Astrocyte of the cerebellum (primary cell): ENCODE results near the gene ADAMTS7.
"Not testable (repeated sequence)": the region's sequence is repeated elsewhere in the genome, so short reads cannot be mapped to it uniquely, and the experiment has no call there.

Source experiments
- DNase-seq: peaks from one replicate; pipeline ENCODE4 v3.0.0-alpha.2; 2011; ENCODE audit warnings: low read depth
- H3K4me3 ChIP-seq: 2 replicates; pipeline ENCODE4 v1.5.1; 2011; ENCODE audit warnings: mild to moderate bottlenecking, low read depth, low read length, moderate library complexity
- in situ Hi-C: cut with HindIII; loops from 2 replicates; pipeline ENCODE4 v1.10.0; 2017; ENCODE audit warnings: low sequenced_read_pairs
- TF ChIP-seq, protein P1 (sequence below): IDR thresholded peaks from 2 replicates; pipeline ENCODE4 v1.5.1; 2012; ENCODE audit warnings: low read length, low read depth, moderate library complexity, mild to moderate bottlenecking; ENCODE audit errors: missing control alignments

ADAMTS7 gene

GRCh38 chr15:78768531-78769408, 42.5 kb downstream of the ADAMTS7 start:
- TF ChIP-seq, protein P1, sequence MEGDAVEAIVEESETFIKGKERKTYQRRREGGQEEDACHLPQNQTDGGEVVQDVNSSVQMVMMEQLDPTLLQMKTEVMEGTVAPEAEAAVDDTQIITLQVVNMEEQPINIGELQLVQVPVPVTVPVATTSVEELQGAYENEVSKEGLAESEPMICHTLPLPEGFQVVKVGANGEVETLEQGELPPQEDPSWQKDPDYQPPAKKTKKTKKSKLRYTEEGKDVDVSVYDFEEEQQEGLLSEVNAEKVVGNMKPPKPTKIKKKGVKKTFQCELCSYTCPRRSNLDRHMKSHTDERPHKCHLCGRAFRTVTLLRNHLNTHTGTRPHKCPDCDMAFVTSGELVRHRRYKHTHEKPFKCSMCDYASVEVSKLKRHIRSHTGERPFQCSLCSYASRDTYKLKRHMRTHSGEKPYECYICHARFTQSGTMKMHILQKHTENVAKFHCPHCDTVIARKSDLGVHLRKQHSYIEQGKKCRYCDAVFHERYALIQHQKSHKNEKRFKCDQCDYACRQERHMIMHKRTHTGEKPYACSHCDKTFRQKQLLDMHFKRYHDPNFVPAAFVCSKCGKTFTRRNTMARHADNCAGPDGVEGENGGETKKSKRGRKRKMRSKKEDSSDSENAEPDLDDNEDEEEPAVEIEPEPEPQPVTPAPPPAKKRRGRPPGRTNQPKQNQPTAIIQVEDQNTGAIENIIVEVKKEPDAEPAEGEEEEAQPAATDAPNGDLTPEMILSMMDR = no peak
- H3K4me3 ChIP-seq = no peak overlapping the region
- in situ Hi-C loops = no loop called here
- DNase-seq = no peak

GRCh38 chr15:78768096-78768495, 43.2 kb downstream of the ADAMTS7 start:
- DNase-seq = no peak
- TF ChIP-seq, protein P1 = no peak
- in situ Hi-C loops = no loop called here
- no peak overlapping the region for H3K4me3 ChIP-seq

DNA sequence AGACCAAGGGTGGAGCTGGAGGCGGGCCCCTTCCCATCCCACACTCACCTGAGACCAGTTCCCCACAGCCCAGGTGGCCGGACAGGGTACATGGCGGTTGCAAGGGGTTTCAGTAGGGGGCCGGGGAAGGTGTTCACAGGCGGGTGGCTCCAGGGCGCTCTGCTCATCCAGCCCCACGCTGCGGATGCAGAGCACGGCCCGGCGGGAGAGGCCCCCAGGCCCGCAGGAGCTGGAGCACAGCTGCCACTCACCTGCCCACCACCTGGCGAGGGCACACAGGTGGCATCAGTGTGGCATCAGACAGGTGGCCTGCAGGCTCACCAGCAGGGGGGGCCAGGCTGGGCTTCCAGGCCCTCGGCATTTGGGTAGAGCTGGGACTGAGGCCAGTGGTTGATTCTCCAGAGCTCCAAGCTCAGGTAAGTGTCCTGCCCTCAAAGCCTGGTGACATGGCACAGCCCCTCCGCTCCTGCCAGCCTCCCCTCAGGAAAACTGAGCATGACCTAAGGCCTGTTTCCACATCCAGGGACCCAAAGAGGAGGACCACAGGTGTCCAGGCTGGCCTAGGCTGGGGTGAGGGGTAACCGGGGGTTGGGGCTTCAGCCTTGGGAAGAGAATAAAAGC, 43.8 kb downstream of the ADAMTS7 start:
- TF ChIP-seq, protein P1 = no peak
- no peak for DNase-seq
- no peak overlapping the region for H3K4me3 ChIP-seq
- in situ Hi-C loops = no loop called here

- H3K4me3 ChIP-seq, DNase-seq, in situ Hi-C loops: not testable (repeated sequence)
These were observed 44.6 kb downstream of the ADAMTS7 start for GRCh38 chr15:78766641-78767071.

GRCh38 chr15:78766041-78766440, 45.2 kb downstream of the ADAMTS7 start:
- H3K4me3 ChIP-seq = no peak overlapping the region
- no peak for DNase-seq
- in situ Hi-C loops = no loop called here
- TF ChIP-seq, protein P1 = no peak

DNA sequence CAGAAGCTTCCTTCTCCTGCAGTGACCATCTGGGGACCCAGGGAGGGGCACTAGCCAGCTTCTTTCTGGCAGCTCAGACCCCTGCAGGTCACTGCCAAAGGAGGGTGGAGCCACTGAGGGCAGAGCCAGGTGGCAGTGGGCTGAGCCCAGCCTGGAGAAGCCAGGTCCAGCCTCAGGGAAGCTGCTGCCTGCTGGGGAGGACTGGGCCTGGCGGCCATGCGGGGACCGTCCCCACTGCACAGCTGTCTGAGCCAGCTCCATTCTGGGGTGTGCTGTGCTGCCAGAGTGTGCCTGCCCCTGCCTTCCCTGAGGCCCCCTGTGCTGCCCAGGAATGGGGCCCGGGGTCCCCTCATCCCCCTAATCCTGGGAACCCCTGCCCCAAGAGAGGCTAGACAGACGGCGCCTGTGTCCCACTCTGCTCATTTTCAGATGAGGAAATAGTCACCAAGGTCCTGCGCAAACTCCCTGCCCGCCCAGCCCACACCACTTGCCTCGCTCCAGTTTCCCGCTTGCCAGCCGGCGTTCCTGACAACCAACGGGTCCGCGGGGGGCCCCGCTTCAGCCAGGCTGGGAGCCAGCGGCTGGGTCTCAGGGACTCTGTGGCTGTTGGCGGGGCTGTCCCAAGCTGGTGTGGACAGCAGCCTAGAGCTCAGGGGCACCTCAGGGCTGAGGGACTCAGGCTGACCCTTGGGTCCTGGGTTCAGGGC, 46.0 kb downstream of the ADAMTS7 start:
- in situ Hi-C loops = not testable (repeated sequence)

GRCh38 chr15:78764340-78765153, 46.7 kb downstream of the ADAMTS7 start:
- H3K4me3 ChIP-seq, DNase-seq, in situ Hi-C loops: not testable (repeated sequence)

More for the DNA sequence above, 46.0 kb downstream of the ADAMTS7 start:
- not testable (repeated sequence) for DNase-seq, H3K4me3 ChIP-seq
